Measurements from ENCODE around the gene SERPINA1.

Gene SERPINA1

DNA sequence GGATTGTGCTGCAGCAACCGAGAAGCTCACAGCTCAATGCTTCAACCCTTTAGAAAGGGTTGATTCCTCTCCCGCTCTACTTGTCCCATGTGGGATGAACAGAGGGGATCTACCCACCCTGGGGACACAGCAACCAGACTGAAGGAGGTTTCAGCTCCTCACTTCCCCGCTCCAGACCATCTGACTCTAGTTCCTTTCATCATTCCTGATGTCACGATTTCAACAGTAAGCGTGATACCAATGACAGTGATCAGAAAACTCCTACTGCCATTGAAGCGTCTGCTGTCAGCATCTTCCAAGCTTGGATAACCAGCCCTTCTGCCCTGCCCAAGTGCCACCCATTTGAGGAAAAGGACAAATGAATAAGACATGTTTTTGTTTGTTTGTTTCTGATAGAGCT lies 14.3 kb downstream of the SERPINA1 start:
- TF ChIP-seq, protein P1, sequence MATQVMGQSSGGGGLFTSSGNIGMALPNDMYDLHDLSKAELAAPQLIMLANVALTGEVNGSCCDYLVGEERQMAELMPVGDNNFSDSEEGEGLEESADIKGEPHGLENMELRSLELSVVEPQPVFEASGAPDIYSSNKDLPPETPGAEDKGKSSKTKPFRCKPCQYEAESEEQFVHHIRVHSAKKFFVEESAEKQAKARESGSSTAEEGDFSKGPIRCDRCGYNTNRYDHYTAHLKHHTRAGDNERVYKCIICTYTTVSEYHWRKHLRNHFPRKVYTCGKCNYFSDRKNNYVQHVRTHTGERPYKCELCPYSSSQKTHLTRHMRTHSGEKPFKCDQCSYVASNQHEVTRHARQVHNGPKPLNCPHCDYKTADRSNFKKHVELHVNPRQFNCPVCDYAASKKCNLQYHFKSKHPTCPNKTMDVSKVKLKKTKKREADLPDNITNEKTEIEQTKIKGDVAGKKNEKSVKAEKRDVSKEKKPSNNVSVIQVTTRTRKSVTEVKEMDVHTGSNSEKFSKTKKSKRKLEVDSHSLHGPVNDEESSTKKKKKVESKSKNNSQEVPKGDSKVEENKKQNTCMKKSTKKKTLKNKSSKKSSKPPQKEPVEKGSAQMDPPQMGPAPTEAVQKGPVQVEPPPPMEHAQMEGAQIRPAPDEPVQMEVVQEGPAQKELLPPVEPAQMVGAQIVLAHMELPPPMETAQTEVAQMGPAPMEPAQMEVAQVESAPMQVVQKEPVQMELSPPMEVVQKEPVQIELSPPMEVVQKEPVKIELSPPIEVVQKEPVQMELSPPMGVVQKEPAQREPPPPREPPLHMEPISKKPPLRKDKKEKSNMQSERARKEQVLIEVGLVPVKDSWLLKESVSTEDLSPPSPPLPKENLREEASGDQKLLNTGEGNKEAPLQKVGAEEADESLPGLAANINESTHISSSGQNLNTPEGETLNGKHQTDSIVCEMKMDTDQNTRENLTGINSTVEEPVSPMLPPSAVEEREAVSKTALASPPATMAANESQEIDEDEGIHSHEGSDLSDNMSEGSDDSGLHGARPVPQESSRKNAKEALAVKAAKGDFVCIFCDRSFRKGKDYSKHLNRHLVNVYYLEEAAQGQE (IDR thresholded peaks at IDR 0.05; ENCODE audit: insufficient read depth in 1 of 2, low read depth in 2 of 2, low read length in 2 of 2), result no peak
- TF ChIP-seq FOXP2 (optimal IDR thresholded peaks at IDR 0.05; ENCODE audit: borderline replicate concordance, extremely low read depth, extremely low read length, insufficient read depth) (no peak), TAF1 (IDR thresholded peaks at IDR 0.05; ENCODE audit: borderline replicate concordance, insufficient read depth, low read length) (no peak), POLR2AphosphoS5 (IDR thresholded peaks at IDR 0.05; ENCODE audit: low read depth, low read length) (no peak), SIN3A (IDR thresholded peaks at IDR 0.05; ENCODE audit: borderline replicate concordance, insufficient read depth, low read length) (no peak)

DNA sequence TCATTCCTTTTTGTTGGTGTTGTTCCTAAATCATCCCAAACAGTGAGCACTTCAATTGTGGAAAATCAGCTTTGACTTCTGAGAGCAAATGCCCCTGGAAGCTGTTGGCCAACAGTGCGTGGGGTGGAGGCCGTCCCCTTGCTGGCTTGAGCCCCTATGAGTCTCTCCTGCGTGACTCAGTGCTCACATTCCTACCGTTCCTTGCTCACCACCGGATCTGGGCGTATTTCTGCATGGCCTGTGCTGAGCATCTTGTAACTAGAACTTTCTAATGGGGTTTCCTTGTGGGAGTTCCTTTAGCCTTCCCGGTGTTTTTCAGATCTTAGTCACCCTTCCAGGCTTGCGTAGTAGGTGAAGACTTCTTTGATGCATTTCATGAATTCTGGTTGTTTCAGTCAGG lies 14.7 kb downstream of the SERPINA1 start:
- TF ChIP-seq POLR2AphosphoS5 (IDR thresholded peaks at IDR 0.05; ENCODE audit: low read depth, low read length), result no peak

DNA sequence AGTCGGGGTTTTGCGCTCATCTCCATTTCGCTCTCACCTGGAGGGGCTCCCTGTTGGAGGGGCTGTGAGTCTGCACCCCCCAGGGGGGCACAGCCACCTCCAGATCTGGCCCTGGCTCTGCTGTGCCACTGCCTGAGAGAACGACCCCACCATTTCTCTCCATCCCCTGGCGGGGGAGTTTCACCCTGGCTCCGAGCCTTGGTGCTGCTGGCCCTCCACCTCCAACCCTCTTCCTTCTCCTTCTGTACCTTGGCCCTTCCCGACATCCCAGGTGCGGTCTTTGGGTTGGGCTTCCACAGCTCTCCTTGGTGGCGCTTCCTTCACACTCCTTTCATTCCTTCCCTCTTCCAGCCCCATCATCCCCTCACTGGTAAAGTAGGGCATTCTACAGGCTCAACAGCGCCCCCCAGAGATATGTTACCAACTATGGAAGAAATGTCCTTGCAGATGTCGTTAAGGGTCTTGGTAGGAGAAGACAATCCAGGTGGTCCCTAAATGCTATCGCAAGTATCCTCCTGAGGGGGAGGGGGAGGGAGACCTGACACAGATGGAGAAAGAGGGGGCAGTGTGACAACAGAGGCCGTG lies 16.3 kb downstream of the SERPINA1 start:
- TF ChIP-seq TAF1 (IDR thresholded peaks at IDR 0.05; ENCODE audit: borderline replicate concordance, insufficient read depth, low read length), result no peak
- no peak for TF ChIP-seq POLR2AphosphoS5 (IDR thresholded peaks at IDR 0.05; ENCODE audit: low read depth, low read length)
- TF ChIP-seq FOXP2 (optimal IDR thresholded peaks at IDR 0.05; ENCODE audit: borderline replicate concordance, extremely low read depth, extremely low read length, insufficient read depth), result no peak
- TF ChIP-seq, protein P1 (IDR thresholded peaks at IDR 0.05; ENCODE audit: insufficient read depth in 1 of 2, low read depth in 2 of 2, low read length in 2 of 2), result no peak
- no peak for TF ChIP-seq SIN3A (IDR thresholded peaks at IDR 0.05; ENCODE audit: borderline replicate concordance, insufficient read depth, low read length)

DNA sequence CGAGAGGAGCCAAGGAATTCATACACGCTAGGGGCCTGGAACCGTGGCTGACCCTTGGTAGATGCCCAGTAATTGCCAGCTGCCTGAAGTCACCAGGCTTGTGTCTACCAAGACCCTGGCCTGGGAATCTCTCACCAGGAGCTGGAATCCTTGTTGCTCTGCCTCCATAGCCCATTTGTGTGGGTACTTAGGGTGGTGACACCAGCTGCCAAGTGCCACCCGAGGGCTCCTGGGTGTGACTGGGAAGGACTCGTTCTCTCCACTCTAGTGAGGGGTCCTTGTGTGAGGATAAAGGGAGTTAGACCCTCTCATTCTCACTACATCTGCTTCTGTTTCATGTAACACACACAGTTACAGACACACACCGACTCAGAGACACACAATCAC lies 17.9 kb downstream of the SERPINA1 start:
- TF ChIP-seq TAF1 (IDR thresholded peaks at IDR 0.05; ENCODE audit: borderline replicate concordance, insufficient read depth, low read length) (no peak), SIN3A (IDR thresholded peaks at IDR 0.05; ENCODE audit: borderline replicate concordance, insufficient read depth, low read length) (no peak), POLR2AphosphoS5 (IDR thresholded peaks at IDR 0.05; ENCODE audit: low read depth, low read length) (no peak), FOXP2 (optimal IDR thresholded peaks at IDR 0.05; ENCODE audit: borderline replicate concordance, extremely low read depth, extremely low read length, insufficient read depth) (no peak)
- TF ChIP-seq, protein P1 (IDR thresholded peaks at IDR 0.05; ENCODE audit: insufficient read depth in 1 of 2, low read depth in 2 of 2, low read length in 2 of 2), result no peak

DNA sequence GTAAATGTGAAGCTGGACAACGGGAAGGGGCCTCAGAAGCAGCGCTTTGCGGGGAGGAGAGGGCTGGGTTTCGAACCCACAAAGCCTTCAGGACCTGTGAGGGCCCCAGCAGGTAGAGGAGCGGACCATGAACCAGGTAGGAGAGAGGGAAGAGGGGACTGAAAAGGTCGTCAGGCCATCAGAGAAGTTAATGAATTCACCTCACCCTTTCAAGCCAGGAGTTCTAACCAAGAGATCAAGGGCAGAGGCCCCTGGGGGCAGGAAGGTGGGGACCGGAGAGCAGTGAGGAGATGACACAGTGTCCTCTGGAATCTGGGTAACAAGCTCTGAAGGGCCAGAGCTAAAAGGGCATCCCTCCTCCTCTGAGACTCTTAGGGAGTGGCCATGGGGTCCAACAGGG lies 19.4 kb downstream of the SERPINA1 start:
- no peak for TF ChIP-seq FOXP2 (optimal IDR thresholded peaks at IDR 0.05; ENCODE audit: borderline replicate concordance, extremely low read depth, extremely low read length, insufficient read depth)
- no peak for TF ChIP-seq SIN3A (IDR thresholded peaks at IDR 0.05; ENCODE audit: borderline replicate concordance, insufficient read depth, low read length)
- TF ChIP-seq, protein P1 (IDR thresholded peaks at IDR 0.05; ENCODE audit: insufficient read depth in 1 of 2, low read depth in 2 of 2, low read length in 2 of 2), result no peak
- TF ChIP-seq POLR2AphosphoS5 (IDR thresholded peaks at IDR 0.05; ENCODE audit: low read depth, low read length), result no peak
- no peak for TF ChIP-seq TAF1 (IDR thresholded peaks at IDR 0.05; ENCODE audit: borderline replicate concordance, insufficient read depth, low read length)

All from PFSK-1 (cell line).